Measurements from ENCODE around the gene MR1.

Gene MR1

GRCh38 chr1:181075766-181076350 lies 42.1 kb downstream of the MR1 start:
- Histone ChIP-seq H3K4me1 (ENCODE audit: insufficient read depth, low read length, poor library complexity, severe bottlenecking) (peaks cover 43% of the 10 kb centered on the region), H3K79me2 (ENCODE audit: insufficient read depth, low read length) (no peaks in the 10 kb centered on the region), H2AFZ (ENCODE audit: low read length) (no peak overlapping the region), H3K4me3 (ENCODE audit: low read length, poor library complexity, severe bottlenecking) (no peak overlapping the region), H3K9me3 (ENCODE audit: insufficient read depth, low read depth, low read length) (no peaks in the 10 kb centered on the region), H3K36me3 (ENCODE audit: insufficient read depth, low read length) (no peaks in the 10 kb centered on the region), H3K27me3 (ENCODE audit: insufficient read depth, low read length, poor library complexity, severe bottlenecking) (no peaks in the 10 kb centered on the region), H3K4me2 (ENCODE audit: low read depth, low read length, poor library complexity, severe bottlenecking) (no peak overlapping the region), H3F3A (ENCODE audit: low read depth) (no peaks in the 10 kb centered on the region), H4K20me1 (ENCODE audit: insufficient read depth, low read length, poor library complexity, severe bottlenecking) (no peaks in the 10 kb centered on the region), H3K9ac (ENCODE audit: low read depth, low read length, poor library complexity, severe bottlenecking) (no peak overlapping the region), H3K9me2 (replicated peaks; ENCODE audit: low read depth, low read length) (no peaks in the 10 kb centered on the region)
- TF ChIP-seq CTCF (conservative IDR thresholded peaks at IDR 0.05; ENCODE audit: low read length) = no peak
- no peak for TF ChIP-seq EZH2phosphoT487 (IDR thresholded peaks at IDR 0.05; ENCODE audit: borderline replicate concordance)

- no peaks in the 10 kb centered on the region for H3K79me2 ChIP-seq (ENCODE audit: insufficient read depth, low read length)
Observed at GRCh38 chr1:181076852-181077251, 43.1 kb downstream of the MR1 start.

GRCh38 chr1:181077576-181078242 lies 43.9 kb downstream of the MR1 start:
- Histone ChIP-seq H2AFZ (ENCODE audit: low read length) (peak overlapping the region; percentile 47), H3K9ac (ENCODE audit: low read depth, low read length, poor library complexity, severe bottlenecking) (peak overlapping the region; percentile 54), H3K4me2 (ENCODE audit: low read depth, low read length, poor library complexity, severe bottlenecking) (peak overlapping the region; percentile 49), H3F3A (ENCODE audit: low read depth) (no peaks in the 10 kb centered on the region), H3K4me1 (ENCODE audit: insufficient read depth, low read length, poor library complexity, severe bottlenecking) (peaks cover 51% of the 10 kb centered on the region), H4K20me1 (ENCODE audit: insufficient read depth, low read length, poor library complexity, severe bottlenecking) (no peaks in the 10 kb centered on the region), H3K4me3 (ENCODE audit: low read length, poor library complexity, severe bottlenecking) (peak overlapping the region; percentile 15), H3K36me3 (ENCODE audit: insufficient read depth, low read length) (no peaks in the 10 kb centered on the region), H3K9me3 (ENCODE audit: insufficient read depth, low read depth, low read length) (no peaks in the 10 kb centered on the region), H3K79me2 (ENCODE audit: insufficient read depth, low read length) (no peaks in the 10 kb centered on the region), H3K9me2 (replicated peaks; ENCODE audit: low read depth, low read length) (no peaks in the 10 kb centered on the region), H3K27me3 (ENCODE audit: insufficient read depth, low read length, poor library complexity, severe bottlenecking) (no peaks in the 10 kb centered on the region)
- TF ChIP-seq EZH2phosphoT487 (IDR thresholded peaks at IDR 0.05; ENCODE audit: borderline replicate concordance) = no peak
- no peak for TF ChIP-seq CTCF (conservative IDR thresholded peaks at IDR 0.05; ENCODE audit: low read length)

More at GRCh38 chr1:181076852-181077251, 43.1 kb downstream of the MR1 start:
- Histone ChIP-seq H3F3A (ENCODE audit: low read depth) (no peaks in the 10 kb centered on the region), H3K4me3 (ENCODE audit: low read length, poor library complexity, severe bottlenecking) (no peak overlapping the region), H3K9ac (ENCODE audit: low read depth, low read length, poor library complexity, severe bottlenecking) (no peak overlapping the region), H4K20me1 (ENCODE audit: insufficient read depth, low read length, poor library complexity, severe bottlenecking) (no peaks in the 10 kb centered on the region), H3K4me1 (ENCODE audit: insufficient read depth, low read length, poor library complexity, severe bottlenecking) (peaks cover 51% of the 10 kb centered on the region), H3K36me3 (ENCODE audit: insufficient read depth, low read length) (no peaks in the 10 kb centered on the region), H3K27me3 (ENCODE audit: insufficient read depth, low read length, poor library complexity, severe bottlenecking) (no peaks in the 10 kb centered on the region), H3K9me3 (ENCODE audit: insufficient read depth, low read depth, low read length) (no peaks in the 10 kb centered on the region), H3K4me2 (ENCODE audit: low read depth, low read length, poor library complexity, severe bottlenecking) (no peak overlapping the region), H3K9me2 (replicated peaks; ENCODE audit: low read depth, low read length) (no peaks in the 10 kb centered on the region), H2AFZ (ENCODE audit: low read length) (no peak overlapping the region)
- TF ChIP-seq CTCF (conservative IDR thresholded peaks at IDR 0.05; ENCODE audit: low read length) (no peak), EZH2phosphoT487 (IDR thresholded peaks at IDR 0.05; ENCODE audit: borderline replicate concordance) (no peak)
